ENCODE data around the gene AK9.
"Not testable (repeated sequence)": the region's sequence is repeated elsewhere in the genome, so short reads cannot be mapped to it uniquely, and the experiment has no call there.

AK9 gene

DNA sequence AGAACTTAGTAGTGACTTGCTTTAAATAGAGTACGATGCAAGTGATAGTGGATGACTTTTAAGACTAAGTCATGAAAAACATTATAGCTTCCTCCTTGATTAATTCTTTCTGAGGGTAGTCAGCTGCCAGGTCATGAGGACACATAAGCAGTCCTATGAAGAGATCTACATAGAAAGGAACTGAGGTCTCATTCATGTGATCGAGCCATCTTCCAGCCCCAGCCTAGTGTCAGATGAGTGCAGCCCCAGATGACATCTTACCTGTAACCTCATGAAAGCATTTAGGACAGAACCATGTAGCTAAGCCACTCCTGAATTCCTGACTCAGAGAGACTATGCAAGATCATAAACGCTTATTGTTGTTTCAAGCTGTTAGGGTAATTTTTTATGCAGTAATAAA, 67.7 kb downstream of the AK9 start:
- no peak for DNase-seq

DNA sequence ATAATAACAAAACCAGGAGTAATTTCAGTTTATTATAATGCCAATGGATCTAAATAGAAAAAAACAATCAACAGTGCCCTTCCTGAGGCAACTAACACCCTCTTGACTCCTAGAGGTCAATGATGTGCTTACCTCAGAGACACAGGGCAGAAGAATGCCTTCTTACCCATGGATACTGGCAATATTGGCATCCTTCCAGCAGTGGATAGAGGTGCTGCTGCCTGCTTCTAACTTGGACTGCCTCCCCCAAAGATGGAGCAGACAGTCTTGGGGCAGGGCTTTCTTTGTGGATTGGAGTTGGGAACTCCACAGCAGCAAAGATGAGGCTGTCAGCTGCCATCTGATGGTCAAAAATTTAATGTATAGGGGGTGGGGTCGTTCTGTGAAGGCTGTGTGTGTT, 78.7 kb downstream of the AK9 start:
- no peak for DNase-seq

DNA sequence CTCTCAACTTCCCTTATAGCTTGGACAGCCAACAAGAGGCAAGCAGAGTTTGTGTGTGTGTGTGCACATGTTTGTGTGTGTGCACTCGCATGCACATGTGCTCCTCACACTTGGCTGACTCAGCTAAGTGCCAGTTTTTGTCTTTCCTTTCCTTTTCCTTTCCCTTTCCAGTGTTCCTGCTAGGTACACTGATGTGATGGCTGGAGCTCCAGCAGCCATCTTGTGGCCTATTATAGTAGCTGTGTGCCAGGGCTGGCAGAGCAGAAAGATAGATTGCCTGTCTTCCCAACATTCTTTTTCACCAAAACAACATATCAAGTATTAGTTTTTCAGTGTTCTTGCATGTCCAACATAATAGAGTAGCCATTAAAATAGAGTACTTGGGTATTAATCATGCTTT, 79.5 kb downstream of the AK9 start:
- DNase-seq = no peak

DNA sequence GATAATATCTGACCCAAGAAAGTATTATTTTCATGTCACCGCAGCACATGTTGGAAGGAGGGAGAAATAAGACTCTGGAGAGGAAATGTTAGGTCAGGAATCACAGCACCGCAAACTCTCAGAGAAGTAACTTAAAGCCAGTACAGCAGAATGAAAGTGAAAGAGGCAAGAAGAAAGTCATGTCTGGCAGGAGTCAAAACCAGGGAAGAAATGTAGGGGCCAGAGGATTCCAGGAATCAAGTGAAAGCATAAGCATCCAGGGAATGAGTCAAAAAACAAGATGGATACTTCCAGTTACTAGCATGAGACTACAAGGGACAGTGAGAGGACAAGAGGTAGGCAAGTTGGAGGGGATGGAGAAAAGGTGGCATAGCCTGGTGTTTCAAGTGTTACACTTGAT, 80.4 kb downstream of the AK9 start:
- no peak for DNase-seq

DNA sequence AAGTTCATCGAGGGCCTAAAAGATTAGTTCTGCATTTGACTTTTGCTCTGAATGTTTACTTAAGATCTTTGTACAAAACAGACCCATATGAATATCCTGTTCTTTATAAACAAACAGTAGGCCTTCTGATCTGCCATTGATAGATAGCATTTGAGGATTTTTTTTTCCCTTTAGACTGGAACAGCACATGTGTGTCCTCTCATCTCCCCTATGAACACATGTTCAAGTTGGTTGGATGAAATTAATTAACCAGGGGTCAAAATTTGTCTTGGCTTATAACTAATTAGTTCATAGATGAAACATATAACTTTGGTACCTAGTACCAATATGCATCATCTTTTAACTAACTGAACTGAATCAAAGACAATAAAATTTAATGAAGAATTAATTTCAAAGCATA, 81.3 kb downstream of the AK9 start:
- no peak for DNase-seq

DNA sequence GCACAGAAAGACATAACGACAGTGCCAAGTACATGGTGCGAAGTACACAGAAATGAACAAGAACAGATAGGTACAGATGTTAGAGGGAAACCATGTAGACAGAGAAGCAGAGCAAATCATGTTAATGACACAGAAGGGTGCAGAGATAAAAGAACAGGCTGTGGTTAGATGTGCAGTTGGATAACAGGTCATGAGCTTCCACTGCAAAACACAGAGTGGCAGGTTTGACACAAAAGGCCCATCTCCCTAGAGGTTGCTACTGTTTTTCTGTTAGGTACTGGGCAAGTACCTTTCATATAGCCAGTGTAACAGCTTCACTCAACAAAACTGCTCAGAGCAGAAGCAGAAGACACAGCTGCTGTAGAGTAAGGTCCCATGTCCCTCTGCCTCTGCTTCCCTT, 84.6 kb downstream of the AK9 start:
- DNase-seq = no peak

DNA sequence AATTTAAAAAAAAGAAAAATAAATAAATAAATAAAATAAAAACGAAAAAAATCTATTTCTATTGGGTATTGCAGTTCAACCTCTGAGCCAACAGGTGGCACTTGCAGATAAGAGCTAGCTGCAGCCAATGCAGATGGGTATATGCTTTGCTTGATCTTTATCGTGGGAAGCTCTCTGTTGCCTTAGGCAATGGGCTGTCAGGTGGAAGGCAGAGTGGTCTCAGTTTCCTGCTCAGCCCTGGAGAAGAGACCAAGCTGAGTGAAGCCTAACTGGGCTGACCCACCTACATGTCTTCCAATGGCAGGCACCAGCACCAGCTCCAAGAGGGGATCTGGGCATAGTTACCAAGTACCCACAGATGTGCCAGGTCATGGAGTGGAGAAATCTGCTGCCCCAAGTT, 95.0 kb downstream of the AK9 start:
- DNase-seq = peak; percentile 5

DNA sequence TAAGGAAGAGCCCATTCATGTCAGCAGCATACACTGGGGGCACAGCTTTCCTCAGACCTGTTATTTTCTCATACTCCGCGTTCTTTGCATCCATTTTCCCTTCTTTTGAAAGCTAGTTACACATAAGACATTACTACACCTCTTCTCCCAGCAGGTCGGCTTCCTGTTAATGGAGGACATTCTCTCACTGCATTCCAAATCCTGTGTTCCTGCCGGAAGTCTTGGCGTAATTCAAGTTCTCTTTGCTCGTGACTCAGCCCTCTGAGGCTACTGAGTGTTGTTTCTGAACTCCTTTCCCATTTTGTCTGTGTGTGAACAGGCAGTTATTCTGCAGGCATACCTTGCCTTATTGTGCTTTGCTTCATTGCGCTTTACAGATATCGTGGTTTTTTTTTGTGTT, 110.5 kb downstream of the AK9 start:
- DNase-seq = no peak

DNA sequence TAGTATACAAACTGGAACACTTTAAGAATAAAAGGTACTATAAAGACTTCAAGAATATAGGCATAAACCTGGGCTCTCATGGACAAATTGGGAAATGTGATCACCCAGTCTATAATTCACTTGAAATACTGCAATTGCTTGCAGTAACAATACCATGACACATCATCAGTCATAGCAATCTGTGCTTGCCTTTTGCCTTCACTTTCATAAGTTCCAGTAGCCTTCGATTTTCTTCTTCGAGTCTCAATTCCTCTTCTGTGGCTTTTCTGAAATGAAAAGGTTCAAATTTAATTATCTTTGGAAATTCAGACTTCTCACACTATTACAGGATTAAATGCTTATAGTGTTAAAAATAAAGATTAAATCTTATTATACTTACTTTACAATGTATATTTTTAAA, 111.6 kb downstream of the AK9 start:
- no peak for DNase-seq

DNA sequence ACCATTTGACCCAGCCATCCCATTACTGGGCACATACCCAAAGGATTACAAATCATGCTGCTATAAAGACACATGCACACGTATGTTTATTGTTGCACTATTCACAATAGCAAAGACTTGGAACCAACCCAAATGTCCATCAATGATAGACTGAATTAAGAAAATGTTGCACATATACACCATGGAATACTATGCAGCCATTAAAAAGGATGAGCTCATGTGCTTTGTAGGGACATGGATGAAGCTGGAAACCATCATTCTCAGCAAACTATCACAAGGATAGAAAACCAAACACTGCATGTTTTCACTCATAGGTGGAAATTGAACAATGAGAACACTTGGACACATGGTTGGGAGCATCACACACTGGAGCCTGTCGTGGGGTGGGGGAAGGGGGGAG, 121.1 kb downstream of the AK9 start:
- DNase-seq = not testable (repeated sequence)

DNA sequence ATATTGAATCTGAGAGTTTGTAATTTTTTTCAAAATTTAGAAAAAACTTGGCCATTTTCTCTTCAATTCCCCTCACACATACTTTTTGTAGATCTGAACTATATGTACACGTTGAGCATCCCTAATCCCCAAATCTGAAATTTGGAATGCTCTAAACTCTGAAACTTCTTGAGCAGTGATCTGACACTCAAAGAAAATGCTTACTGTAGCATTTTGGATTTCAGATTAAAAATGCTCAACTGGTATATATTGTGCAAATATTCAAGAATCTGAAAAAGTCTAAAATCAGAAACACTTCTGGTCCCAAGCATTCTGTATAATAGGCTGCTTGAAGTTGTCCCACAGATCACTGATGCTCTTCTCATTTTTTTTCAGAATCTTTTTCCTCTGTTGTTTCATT, 129.2 kb downstream of the AK9 start:
- no peak for DNase-seq

DNA sequence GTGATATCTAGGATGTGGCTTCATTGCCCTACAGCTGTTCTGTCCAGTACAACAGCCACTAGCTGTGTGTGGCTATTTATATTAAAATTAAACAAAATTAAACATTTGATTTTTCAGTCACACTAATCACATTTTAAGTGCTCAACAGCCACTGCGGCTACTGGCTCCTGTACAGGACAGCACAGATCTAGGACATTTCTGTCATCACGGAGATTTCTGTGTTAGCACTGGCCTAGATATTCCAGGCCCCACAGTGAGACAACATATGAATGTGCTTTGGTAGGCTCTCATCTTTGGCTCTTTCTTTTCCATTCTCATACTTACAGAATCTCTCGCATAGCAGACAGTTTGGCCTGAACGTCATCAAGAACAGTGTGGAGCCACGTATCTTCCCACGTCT, 159.6 kb downstream of the AK9 start:
- DNase-seq = no peak

DNA sequence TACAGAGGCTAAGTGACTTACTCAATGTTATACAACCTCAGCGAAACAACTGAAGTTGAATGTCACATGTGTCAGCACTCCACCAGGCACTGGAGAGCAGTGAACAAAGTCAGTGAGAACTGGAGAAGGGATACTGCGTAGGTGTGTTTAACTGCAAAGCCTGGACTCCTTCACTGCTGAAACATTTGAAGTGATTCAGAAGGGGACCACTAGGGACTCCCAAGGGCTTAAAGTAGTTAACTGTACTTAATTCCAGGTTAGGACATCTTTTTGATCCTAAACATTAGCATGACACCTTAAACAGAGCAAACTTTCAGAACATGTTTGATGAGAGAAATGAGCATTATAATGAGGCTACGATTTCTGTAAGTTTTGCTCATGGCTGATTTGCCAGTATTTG, 163.0 kb downstream of the AK9 start:
- no peak for DNase-seq

DNA sequence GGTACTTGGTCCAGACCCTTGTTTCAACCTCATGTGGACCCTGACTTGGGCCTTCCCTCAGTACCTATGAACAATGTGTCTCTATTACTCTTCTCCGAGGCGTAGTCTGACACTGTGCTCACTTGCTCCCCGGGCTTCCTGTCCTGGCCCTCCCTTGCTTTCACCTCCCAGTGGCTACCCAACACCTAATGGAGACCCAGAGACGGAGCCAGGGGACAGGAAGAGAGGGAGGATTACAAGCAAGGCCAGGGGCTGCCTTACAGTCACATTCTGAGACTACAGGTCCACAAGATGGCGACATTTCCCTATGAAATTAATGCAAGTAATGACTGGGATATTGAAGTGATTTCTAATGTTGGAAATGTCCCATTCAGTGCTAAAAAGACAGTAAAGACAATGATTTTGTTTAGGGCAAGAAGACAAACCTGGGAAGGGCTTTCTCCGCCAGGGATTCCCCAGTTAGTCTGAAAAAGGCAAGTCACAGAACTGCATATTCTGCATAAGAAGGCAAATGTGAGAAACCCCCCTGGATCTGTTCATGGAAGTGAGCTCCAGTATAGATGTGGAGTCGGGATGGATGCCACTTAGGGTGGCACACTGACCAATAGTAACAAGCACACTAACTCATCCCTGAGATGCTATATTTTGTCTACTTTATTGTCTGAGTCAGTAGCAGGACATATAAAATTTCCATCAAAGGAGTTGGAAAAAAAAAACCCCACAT, 163.9 kb downstream of the AK9 start:
- peak; percentile 59 for DNase-seq

DNA sequence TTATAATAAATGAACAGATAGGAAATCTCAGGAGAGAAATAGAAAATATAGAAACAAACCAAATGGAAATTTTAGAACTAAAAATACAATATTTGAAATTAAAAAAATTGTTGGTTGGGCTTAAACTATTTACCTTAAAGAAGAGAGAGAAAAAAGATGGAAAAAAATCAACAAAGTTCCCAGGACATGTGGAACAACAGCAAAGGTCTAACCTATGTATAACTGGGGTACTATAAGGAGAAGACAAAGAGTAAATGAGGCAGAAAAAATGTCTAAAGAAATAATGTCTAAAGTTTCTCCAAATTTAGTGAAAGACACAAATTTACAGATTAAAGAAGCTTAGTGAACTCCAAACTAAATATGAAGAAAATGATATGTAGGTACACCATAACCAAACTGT, 166.9 kb downstream of the AK9 start:
- no peak for DNase-seq

DNA sequence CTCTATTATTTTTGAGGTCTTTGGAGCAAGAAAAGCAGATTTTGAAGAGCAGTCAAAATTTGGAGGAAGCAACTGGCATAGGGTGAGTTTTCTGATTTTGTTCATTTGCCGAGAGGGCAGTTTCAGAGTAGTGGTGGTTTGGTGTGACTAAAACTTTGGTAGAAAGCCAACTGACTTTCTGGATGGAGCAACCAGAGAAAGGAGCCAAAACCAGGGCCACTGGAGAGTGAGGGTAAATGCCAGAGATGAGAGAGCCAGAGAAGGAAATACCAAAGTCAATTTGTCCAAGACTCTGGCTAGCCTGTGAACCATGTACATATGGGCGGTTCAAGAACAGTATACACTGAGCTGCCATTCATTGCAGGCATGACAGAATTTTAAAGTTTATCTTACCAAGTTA, 167.5 kb downstream of the AK9 start:
- no peak for DNase-seq

DNA sequence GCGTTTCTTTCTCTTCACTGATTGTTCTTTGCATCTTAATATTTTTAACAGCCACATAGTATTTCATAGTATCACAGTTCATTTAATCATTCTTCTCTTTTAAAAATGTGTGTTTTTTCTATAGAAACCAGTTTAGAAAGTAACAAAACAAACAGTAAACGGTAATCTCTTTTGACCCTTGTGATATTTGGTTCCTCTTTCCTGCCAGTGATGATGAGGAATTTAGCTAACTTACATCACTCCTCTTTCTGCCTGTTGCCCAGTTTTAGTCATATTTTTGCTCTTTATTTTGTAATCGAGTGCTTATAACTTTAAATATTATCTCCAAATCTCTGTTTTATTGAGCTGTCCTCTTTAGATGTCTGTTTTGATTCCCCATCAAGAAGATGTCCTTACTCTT, 169.9 kb downstream of the AK9 start:
- DNase-seq = no peak

DNA sequence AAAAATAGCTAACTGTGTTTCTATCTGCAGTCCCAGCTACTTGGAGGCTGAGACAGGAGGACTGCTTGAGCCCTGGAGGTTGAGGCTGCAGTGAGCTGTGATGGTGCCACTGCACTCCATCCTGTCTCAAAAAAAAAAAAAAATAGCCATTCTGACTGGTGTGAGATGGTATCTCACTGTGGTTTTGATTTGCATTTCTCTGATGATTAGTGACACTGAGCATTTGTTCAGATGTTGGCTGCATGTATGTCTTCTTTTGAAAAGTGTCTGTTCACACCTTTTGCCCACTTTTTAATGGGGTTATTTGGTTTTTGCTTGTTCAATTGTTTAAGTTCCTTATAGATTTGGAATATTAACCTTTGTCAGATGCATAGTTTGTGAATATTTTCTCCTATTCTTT, 171.4 kb downstream of the AK9 start:
- DNase-seq = not testable (repeated sequence)

DNA sequence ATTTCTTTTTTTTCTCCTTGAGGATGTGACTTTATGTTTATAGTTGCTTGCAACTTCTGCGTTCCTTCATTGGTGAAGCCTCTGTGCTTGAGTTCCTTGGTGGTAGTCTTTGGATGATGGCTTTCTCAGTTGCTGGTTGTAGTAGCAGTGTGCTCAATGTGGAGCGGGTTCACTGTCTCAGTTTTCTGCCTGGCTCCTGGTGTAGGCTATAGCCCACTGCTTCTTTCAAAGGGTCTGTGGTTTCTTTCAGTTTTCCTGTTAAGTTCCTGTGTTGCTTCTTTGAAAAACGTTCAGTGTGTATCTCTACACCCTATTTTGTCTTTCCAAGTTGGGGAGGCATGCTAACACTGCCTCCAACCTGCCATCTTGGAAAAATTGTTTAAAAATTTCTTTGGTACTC, 174.1 kb downstream of the AK9 start:
- DNase-seq = no peak

DNA sequence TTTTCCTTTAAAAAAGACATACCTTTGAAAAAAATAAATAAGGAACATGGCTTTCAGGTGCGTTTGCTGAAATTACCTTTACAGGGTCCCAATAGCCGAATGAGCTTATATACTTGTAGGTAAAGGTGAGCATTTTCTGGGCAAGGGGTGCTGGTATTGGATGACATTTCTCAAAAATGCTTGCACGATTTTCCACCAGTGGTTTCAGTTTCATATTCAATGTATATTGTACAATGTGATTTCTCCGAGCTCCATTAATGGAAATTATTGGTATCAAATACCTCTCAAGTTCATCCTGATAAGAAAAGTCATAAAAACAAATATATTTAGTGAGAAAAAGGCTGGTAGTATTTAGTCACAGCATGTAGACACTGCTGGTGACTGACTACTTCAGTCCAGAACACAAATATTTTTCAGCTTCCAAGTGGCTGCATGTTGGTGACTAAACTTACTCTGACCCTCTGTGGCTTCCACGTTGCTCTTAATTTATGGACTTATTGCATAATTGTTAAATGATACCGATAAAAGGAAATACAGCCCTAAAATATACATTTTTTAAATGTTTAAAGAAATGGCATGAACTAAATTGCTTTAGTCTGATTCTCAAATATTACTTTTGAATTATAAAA, 175.1 kb downstream of the AK9 start:
- no peak for DNase-seq

DNA sequence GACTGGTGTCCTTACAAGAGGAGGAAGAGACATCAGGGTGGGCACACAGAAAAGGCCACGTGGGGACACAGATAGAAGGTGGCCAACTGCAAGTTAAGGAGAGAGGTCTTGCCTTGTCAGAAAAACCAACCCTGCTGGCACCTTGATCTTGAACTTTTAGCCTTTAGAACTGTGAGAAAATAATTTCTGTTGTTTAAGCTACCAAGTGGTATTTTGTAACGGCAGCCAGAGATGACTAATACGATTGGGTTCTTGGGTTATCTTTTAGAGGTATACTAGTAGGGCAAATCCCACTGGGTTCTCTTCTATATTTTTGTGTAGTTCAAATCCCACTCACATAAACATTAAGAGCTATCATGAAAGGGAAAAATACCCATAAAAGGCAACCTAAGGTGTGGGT, 176.1 kb downstream of the AK9 start:
- DNase-seq = no peak

DNA sequence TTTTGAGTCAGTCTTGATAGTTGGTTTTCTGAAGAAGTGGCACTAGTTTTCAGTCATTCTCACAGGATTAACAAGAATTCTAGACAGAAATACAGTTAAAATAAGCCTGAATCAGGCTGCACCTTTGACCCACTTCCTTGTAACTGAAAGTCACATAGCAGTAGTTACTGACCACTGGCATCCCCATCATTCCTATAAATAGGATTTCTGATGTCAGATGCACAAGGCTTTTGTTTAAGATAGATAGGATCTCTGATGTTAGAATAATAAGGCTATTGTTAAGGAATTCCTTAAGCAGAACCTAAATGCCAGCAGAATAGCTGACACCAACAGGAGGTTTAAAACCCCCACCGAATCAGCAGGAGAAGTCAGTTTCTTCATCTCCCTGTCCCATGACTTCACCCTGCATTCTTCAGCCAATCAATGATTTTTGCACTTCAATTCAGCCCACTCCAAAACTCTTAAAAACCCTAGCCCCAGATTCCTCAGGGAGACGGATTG, 177.4 kb downstream of the AK9 start:
- DNase-seq = no peak

DNA sequence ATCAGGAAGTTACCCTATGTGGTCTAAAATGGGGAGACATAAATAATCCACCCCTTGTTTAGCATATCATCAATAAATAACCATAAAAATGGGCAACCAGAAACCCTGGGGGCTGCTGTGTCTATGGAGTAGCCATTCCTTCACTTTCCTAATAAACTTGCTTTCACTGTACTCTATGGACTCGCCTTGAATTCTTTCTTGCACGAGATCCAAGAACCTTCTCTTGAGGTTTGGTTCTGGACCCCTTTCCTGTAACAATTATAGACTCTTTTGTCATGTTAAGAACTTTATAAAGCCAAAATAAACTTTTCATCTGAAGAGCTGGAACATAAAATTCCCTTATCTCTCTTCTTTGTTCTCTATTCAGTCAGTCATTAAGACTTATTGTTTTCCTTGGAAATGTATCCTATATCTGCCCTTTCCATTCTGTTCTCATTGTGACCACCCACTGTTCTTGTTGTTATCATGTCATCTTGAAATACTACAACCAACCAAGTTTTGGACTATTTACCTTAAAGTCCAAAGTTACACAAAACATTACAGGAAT, 178.7 kb downstream of the AK9 start:
- DNase-seq = no peak

DNA sequence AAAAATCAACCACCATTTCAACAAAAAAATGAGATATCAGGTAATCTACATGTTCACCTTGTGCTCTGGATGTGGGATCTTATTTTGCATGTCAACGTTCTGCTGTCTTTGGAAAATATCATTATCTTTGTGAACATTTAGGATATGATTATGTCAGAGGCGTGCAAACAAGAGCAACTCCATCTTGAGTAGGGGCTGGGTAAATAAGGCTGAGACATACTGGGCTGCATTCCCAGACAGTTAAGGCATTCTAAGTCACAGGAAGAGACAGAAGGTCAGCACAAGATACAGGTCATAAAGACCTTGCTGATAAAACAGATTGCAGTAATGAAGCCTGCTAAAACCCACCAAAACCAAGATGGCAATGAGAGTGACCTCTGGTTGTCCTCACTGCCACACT, 179.2 kb downstream of the AK9 start:
- no peak for DNase-seq

DNA sequence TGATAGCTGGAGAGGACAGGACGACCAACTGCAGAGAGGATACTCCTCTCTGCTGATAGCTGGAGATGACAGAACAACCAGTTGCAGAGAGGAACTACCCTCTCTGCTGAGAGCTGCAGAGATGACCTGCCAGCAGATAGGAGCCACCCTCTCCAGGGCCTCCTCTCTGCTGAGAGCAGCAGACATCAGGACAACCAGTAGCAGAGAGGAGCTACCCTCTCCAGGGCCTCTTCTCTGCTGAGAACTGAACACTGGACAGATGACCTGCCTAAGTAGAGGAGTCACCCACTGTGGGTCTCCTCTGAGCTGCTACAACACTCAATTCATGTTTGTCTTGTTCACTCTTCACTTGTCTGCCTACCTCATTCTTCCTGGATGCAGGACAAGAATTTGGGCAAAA, 180.6 kb downstream of the AK9 start:
- DNase-seq = no peak
